ENCODE data around the gene SENP5. TPM values are rescaled to one million over a fixed set of nuclear protein-coding genes. Genes with fewer than 3 reads are reported as not detected.
"Not testable (repeated sequence)": the region's sequence is repeated elsewhere in the genome, so short reads cannot be mapped to it uniquely, and the experiment has no call there.

Gene SENP5, protein sequence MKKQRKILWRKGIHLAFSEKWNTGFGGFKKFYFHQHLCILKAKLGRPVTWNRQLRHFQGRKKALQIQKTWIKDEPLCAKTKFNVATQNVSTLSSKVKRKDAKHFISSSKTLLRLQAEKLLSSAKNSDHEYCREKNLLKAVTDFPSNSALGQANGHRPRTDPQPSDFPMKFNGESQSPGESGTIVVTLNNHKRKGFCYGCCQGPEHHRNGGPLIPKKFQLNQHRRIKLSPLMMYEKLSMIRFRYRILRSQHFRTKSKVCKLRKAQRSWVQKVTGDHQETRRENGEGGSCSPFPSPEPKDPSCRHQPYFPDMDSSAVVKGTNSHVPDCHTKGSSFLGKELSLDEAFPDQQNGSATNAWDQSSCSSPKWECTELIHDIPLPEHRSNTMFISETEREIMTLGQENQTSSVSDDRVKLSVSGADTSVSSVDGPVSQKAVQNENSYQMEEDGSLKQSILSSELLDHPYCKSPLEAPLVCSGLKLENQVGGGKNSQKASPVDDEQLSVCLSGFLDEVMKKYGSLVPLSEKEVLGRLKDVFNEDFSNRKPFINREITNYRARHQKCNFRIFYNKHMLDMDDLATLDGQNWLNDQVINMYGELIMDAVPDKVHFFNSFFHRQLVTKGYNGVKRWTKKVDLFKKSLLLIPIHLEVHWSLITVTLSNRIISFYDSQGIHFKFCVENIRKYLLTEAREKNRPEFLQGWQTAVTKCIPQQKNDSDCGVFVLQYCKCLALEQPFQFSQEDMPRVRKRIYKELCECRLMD
- total RNA-seq = 41.2 and 43.1 TPM in 2 replicates

GRCh38 chr3:196867507-196868296 lies at the start of gene SENP5:
Gene SENP5, plus strand, starts transcription at chr3:196867920. Its CDS starts 17,262 bp downstream, at chr3:196885182.
- intact Hi-C loops (cut with micrococcal nuclease) = loop anchor here (1.0 to 5.0 kb wide), 10 partner anchors 29 to 685 kb away; partner anchors contain the start of genes CEP19, FBXO45, NCBP2 and PAK2

GRCh38 chr3:196821806-196822355 lies 45.8 kb upstream of the SENP5 start:
- intact Hi-C loops (cut with micrococcal nuclease) = no loop called here

- intact Hi-C loops (cut with micrococcal nuclease) = not testable (repeated sequence)
Measured at GRCh38 chr3:196829651-196830050, 38.1 kb upstream of the SENP5 start.

DNA sequence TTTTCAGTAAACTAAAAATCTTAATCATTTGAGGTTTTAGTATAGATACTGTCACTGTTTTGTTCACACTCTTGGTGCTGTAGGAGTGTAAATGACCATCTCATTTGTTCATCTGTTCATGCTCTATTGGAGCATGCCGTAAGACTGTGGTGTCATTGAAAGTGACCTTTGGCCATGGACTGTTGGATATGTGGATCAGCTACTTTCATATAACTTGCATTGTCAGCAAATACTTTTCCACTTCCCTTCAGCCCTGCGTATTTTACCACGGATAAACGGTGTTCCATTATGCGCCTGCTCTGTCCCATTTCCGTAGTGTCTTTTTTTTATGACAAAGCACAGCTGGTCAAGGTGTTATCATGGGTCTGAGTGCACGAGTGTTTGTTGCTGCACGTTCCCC lies 32.6 kb upstream of the SENP5 start:
- intact Hi-C loops (cut with micrococcal nuclease) = no loop called here

GRCh38 chr3:196836626-196837025 lies 31.1 kb upstream of the SENP5 start:
- intact Hi-C loops (cut with micrococcal nuclease) = loop anchor here (1.0 kb wide), 1 partner anchor 227 kb away; no protein-coding TSS in a partner anchor

- intact Hi-C loops (cut with micrococcal nuclease) = loop anchor here (1.0 kb wide), 6 partner anchors 29 to 349 kb away; partner anchors contain the start of genes MELTF, NCBP2 and SENP5
Measured at GRCh38 chr3:196837819-196838420, 29.8 kb upstream of the SENP5 start.

GRCh38 chr3:196839351-196839750 lies 28.4 kb upstream of the SENP5 start:
- intact Hi-C loops (cut with micrococcal nuclease) = not testable (repeated sequence)

GRCh38 chr3:196842567-196843434 lies 24.9 kb upstream of the SENP5 start:
- intact Hi-C loops (cut with micrococcal nuclease) = no loop called here

- intact Hi-C loops (cut with micrococcal nuclease) = no loop called here
Measured at GRCh38 chr3:196843435-196844110, 24.1 kb upstream of the SENP5 start.

GRCh38 chr3:196844235-196845219 lies 23.2 kb upstream of the SENP5 start:
- intact Hi-C loops (cut with micrococcal nuclease) = not testable (repeated sequence)

DNA sequence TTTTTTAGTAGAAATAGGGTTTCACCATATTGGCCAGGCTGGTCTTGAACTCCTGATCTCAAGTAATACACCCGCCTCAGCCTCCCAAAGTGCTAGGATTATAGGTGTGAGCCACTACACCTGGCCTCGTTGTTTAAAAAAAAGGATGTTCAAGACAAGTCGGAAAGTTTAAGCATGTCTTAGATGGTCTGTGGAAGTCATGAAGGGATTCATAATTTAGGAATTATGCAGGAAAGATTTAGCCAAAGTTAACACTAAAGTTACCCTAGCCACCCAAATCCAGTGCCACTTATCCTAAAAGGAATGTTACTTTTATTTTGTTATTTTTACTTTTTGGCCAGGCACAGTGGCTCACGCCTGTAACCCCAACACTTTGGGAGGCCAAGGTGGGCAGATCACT lies 19.3 kb upstream of the SENP5 start:
- intact Hi-C loops (cut with micrococcal nuclease) = not testable (repeated sequence)

DNA sequence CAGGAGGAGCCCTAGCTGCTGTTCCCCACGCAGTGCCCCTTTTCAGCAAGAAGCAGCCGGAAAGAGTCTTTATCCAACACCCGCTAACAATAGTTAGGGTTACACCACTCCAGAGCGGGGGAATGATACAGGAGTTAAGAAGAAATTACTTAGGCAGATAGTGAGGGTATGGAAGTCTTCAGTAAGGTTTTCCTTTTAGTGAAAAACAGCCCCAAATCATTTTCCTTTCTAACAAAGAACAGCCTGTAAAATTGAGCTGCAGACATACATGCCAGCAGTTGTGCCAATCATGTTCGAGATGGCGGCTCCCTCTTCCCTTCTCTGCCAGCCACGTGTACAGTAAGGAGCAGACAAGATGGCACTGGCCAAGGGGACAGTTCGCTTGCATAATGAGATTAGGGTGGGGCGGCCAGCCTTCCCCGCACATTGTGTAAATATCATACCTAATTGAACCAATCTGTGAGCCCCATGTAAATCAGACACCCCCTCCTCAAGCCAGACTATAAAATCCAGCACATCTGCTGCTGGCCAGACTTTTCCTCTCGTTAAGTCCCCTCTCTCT lies 18.5 kb upstream of the SENP5 start:
- intact Hi-C loops (cut with micrococcal nuclease) = no loop called here

DNA sequence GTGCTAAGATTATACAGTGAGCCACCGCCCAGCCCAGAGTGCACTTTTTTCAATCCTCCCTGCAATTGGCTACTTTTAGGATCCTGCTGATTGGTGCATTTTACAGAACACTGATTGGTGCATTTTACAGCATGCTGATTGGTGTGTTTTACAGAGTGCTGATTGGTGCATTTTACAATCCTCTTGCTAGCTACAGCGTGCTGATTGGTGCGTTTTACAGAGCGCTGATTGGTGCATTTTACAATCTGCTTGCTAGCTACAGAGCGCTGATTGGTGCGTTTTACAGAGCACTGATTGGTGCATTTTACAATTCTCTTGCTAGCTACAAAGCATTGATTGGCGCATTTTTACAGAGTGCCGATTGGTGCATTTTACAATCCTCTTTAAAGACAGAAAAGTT lies 4.7 kb upstream of the SENP5 start:
- intact Hi-C loops (cut with micrococcal nuclease) = not testable (repeated sequence)

GRCh38 chr3:196867155-196867506 lies 589 bp upstream of the SENP5 start:
- intact Hi-C loops (cut with micrococcal nuclease) = loop anchor here (1.0 to 5.0 kb wide), 10 partner anchors 29 to 685 kb away; partner anchors contain the start of genes CEP19, FBXO45, NCBP2 and PAK2

DNA sequence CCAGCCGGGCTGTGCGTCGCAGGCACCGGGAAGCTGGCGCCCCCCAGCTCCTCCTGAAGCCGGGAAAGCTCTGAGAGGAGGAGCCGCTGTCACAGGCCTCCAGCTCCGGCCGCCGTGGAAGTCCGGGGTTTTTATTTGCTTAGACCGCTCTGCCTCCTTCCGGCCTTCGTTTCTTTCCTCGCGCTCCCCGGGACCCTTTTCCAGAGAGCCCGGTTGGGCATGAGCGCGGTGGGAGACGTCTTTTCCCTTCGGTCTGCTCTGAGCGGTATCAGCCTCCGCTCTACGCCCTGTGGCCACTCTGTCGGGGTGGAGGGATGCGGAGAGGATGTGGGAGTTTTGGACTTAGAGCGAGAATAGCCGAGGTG lies 559 bp downstream of the SENP5 start:
- intact Hi-C loops (cut with micrococcal nuclease) = loop anchor here (5.0 kb wide), 3 partner anchors 236 to 684 kb away; partner anchors contain the start of gene UBXN7

DNA sequence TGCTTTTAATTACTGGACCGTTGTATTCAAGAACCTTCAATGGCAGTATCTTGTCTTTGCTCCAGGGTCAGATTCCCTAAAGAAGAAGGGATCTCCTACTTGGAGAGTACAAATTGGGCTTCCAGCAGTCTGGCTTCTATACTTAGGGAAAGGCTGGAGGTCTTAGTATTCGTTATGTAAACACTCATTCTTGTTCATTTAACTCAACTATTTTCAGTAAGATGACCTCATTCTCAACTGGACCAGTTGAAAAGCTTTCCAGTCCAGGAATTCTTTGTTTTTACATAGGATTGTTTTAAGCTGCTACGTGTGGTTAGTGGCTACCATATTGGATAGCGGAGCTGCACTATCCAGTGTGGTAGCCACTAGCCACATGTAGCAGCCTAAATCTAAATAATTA lies 4.6 kb downstream of the SENP5 start:
- intact Hi-C loops (cut with micrococcal nuclease) = no loop called here

DNA sequence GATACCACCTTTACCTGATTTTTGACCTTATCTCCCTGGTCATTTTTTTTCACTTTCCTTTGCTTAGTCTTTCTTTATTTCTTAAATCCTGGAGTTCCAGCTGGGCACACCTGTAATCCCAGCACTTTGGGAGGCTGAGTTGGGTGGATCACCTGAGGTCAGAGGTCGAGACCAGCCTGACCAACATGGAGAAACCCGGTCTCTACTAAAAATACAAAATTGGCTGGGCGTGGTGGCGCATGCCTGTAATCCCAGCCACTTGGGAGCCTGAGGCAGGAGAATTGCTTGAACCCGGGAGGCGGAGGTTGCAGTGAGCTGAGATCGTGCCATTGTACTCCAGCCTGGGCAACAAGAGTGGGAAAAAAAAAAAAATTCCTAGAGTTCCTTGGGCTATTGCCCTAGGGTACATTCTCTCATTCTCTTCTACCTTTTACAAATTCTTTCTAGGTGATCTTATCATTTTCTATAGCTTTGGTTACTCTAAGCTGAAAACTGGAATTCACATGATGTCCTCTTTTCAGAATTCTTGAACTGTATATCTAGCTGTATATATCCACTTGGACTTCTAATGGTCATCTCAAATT lies 6.9 kb downstream of the SENP5 start:
- intact Hi-C loops (cut with micrococcal nuclease) = not testable (repeated sequence)

Measured in T-helper 1 cell treated with Interleukin-12 subunit alpha and Interleukin-12 subunit beta and Interleukin-4 antibody, amounts not matched to agents 30 ng/mL and 1 ng/mL, for 36 hours (primary cell).